Stimulated activated naive CD4-positive, alpha-beta T cell treated with Interleukin-2 at 50 U/mL for 16 hours (primary cell): ENCODE data around the gene TCF3.

Source experiments
- DNase-seq: peaks from one replicate; lab custom pipeline; 2025; lab: John Stamatoyannopoulos, UW

The TCF3 gene

GRCh38 chr19:1560286-1560882 is 92.0 kb downstream of the TCF3 start:
- no peak for DNase-seq
